Measurements from ENCODE around the gene DISC1.

The DISC1 gene

DNA sequence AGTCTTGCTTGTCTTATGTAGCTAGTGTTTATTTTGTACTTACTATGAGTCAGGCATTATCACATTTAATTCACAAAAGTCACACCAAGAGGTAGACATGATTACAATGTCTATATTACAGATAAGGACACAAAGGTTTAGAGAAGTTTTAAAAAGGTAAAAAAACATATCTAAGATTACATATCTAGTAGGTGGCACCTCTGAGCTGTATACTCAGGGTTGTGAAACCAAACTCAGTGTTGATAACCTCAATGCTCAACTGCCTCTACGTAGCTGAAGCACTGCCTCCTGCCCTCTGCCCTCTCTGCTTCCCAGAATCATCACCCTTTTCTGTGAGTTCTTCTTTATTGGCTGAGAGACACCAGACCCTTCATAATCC, 431.3 kb downstream of the DISC1 start:
- DNase-seq, result no peak

DNA sequence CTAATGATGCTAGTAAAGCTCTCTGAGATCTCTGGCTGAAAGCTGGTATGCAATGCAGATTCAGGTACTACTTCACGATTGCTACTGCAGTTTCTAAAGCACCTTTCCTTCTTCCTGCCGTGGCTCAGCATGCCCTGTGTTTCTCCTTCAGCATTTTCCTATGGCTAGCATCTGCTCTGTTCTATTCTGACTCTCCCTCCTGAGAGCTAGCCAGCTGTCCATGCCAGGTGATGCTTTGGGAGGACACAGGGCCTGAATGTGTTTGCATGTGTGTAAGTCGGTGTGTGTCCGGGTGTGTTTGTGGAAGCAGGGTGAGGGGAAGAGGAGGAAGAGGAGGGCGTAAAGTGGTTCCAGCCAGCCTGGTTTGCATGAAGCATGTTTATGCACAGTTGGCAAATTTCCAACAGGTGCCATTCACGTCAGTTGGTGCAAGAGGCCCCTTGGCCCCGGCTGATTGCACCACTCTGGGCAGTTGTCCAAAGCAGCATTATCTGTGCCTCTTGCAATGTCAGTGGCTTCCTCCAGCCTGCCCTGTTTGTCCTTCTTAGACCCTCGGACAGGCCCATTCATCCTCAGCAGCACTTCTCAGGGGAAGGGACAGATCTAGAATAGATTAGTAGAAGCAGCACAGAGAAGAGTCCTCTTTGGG, 433.3 kb downstream of the DISC1 start:
- DNase-seq, result no peak

DNA sequence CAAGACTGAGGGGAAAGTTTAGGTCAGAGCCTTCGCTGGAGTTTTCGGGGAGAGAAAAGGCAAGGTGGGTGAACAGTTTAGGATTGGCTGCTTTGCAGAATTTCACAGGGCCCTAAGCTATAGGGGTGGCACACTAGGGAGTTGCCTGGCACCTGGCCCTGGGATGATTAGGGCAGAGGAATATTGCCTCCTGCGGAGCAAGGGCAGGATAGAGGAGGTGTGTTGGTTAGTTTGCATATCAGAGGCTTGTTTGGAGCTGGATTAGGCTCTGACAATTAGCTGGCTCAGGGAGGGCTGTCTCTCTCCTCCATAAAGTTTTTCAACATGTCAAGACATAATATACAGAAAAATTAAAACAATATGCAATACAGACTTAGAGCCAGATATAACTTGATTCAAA, 436.4 kb downstream of the DISC1 start:
- DNase-seq, result no peak

DNA sequence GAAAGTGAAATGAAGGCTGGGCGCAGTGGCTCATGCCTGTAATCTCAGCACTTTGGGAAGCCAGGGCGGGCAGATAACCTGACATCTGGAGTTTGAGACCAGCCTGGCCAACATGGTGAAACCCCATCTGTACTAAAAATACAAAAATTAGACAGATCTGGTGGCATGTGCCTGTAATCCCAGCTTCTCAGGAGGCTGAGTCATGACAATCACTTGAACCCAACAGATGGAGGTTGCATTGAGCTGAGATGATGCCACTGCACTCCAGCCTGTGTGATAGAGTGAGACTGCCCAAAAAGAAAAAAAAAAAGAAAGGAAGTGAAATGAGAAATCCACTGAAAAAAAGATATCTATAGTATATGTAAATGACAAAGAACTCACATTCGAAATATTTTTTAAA, 439.9 kb downstream of the DISC1 start:
- no peak for DNase-seq

DNA sequence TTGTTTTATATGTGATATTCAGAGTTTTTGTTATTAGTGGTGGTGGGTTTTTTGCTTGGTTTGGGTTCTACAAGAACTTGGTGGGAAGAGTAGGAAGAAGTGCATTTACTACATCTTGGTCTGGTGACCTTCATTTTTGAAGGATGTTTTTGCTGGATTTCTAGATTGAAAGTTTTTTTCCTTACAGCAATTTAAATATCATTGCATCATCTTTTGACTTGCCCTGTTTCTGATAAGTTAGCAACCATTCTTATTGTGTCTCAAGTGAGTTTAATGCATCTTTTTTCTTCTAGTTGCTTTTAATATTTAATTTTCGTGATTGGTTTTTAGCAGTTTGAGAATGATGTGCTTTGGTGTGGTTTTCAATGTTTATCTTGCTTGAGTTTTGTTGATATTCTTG, 447.7 kb downstream of the DISC1 start:
- DNase-seq, result no peak

DNA sequence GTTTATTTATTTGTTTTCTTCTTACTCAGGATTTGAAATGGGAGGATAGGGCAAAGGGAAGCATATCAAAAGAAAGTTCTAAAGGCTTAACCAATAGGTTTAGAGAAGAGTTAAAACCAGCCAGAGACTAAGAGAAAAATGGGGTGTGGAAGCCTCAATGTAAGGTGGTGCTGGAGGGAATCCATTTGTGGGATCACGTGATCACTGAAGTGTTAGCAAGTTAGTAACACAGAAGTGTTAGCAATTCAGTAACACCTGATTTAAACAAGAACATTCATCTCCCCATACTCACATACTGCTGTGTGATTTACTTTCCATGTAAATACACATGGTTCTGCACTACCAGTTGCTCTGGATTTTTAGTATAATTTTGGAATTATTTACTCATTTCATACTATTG, 451.2 kb downstream of the DISC1 start:
- DNase-seq, result no peak

DNA sequence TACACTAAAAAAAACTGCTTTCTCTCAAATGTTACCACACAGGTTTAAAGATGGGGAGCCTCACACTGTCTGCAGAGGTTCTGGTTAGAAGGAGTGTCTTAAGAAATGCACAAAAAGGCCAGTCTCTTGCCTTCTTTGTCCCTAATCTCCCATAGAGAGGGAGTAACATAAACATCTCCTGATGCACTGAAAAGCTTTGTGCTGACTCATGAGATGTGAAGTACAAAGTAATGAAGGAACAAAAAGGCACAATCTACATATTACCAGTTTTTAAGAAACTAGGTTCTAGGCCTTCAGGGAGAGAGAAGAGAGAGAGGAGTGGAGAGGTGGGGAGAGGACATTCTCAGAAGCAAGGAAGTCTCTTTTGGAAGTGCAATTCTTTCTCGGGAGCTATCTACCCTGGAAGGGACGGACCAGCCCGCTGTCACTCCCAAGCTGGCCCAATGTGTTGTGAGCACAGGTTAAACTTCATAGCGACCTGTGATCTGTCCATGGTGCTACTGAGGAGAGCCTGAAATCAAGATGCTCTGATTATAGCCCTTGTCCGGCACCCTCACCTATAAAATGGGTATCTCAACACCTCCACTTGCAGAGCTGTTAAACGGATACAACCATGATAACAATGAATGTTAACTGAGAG, 458.1 kb downstream of the DISC1 start:
- no peak for DNase-seq

DNA sequence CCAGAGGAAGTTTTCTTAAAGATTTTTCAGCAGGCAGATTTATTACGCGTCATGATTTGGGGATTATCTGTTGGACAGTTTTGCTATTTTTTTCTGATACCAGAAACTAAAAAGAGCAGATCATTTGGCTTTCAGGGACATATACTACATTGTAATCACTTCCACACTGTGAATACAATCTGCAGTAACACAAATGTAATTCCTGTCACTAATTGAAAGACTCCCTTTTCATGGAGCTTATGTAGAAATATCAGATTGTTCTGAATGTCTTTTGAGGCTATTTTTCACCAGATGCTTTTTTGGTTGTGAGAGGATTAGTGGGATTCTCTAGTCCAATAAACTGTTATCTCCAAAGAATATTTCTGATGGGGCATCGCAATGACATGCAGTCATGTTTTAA, 464.2 kb downstream of the DISC1 start:
- DNase-seq, result no peak

All from stimulated activated CD4-positive, alpha-beta T cell treated with anti-CD3 and anti-CD28 coated beads, Interleukin-15, amount 100 ng/mL, for 24 hours (primary cell).